GM23338 (cell line): Measurements from ENCODE around the gene C1QTNF8.

ENCODE experiments used
- CREB1 ChIP-seq: fragments of 250-450 bp; sonication (Bioruptor Pico); IDR thresholded peaks from 2 replicates; pipeline ENCODE4 v1.5.0; 2020; ENCODE audit warnings: low read depth, mild to moderate bottlenecking, moderate library complexity
- EZH2 ChIP-seq: fragments of 200-600 bp; sonication (generic); IDR thresholded peaks from one replicate; pipeline ENCODE4 v1.8.0; 2017; ENCODE audit warnings: antibody characterized with exemption, mild to moderate bottlenecking, low read depth; ENCODE audit not compliant: unreplicated experiment
- EZH2phosphoT487 ChIP-seq: fragments of 200-600 bp; sonication (generic); IDR thresholded peaks from one replicate; pipeline ENCODE4 v1.8.1; 2018; ENCODE audit warnings: antibody characterized with exemption; ENCODE audit not compliant: unreplicated experiment
- JUNB ChIP-seq: IDR thresholded peaks from one replicate; pipeline ENCODE4 v1.6.1; 2016; ENCODE audit warnings: antibody characterized with exemption; ENCODE audit not compliant: unreplicated experiment
- NANOG ChIP-seq: IDR thresholded peaks from 2 replicates; pipeline ENCODE4 v1.6.1; 2016; ENCODE audit warnings: antibody characterized with exemption, borderline replicate concordance
- POLR2AphosphoS5 ChIP-seq: IDR thresholded peaks from 2 replicates; pipeline ENCODE4 v1.6.1; 2016; ENCODE audit warnings: antibody characterized with exemption, low read depth
- STAT1 ChIP-seq: IDR thresholded peaks from one replicate; pipeline ENCODE4 v1.6.1; 2016; ENCODE audit warnings: antibody characterized with exemption; ENCODE audit not compliant: unreplicated experiment
- ZNF114 ChIP-seq: fragments of 250-450 bp; sonication (Bioruptor Pico); IDR thresholded peaks from 2 replicates; pipeline ENCODE4 v1.5.0; 2020; ENCODE audit warnings: mild to moderate bottlenecking, moderate library complexity
- TF ChIP-seq, protein P1 (sequence below), 2 experiments: fragments of 200-600 bp in 1 of 2; sonication (generic) in 1 of 2; conservative IDR thresholded peaks; 2 replicates each; pipeline versions ENCODE4 v1.5.1 to v1.6.1; 2016 to 2017; ENCODE audit warnings: antibody characterized with exemption in 2 of 2, low read depth in 2 of 2, mild to moderate bottlenecking in 2 of 2, moderate library complexity in 1 of 2
- TF ChIP-seq, protein P2 (sequence below): IDR thresholded peaks from one replicate; pipeline ENCODE4 v1.6.1; 2018; ENCODE audit warnings: antibody characterized with exemption; ENCODE audit not compliant: unreplicated experiment

DNA sequence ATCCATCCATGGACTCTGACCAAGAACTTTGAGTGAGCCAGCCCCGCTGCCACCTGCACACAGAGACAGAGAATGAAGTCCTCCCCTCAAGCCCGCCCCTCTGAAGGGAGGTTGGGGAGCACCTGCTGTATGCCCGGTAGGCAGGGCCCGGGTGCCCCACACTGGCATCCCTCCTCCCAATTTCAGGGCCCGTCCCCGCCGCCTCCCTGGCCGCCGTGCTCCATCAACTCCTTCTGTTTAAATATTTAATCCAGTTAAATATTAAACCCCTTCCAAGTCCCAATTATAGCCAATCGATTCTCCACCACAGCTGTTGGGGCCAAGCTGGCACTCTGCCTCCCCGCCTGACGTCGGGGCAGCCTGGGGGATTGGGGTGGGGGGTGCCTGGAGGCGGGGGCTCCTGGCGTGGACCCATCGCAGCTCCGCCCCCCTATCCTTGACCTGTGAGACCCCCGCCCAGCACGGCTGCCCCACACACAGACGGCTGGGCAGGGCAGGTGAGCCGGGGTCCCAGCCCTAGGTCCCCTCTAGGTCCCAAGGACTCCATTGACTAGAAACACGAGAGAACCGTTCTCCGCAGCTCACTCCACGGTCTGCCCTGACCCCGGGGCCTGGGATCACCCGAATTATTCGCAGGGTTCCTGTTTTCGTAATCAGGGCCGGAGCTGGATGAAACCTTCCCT is 38.9 kb upstream of the C1QTNF8 start:
- TF ChIP-seq, protein P1, sequence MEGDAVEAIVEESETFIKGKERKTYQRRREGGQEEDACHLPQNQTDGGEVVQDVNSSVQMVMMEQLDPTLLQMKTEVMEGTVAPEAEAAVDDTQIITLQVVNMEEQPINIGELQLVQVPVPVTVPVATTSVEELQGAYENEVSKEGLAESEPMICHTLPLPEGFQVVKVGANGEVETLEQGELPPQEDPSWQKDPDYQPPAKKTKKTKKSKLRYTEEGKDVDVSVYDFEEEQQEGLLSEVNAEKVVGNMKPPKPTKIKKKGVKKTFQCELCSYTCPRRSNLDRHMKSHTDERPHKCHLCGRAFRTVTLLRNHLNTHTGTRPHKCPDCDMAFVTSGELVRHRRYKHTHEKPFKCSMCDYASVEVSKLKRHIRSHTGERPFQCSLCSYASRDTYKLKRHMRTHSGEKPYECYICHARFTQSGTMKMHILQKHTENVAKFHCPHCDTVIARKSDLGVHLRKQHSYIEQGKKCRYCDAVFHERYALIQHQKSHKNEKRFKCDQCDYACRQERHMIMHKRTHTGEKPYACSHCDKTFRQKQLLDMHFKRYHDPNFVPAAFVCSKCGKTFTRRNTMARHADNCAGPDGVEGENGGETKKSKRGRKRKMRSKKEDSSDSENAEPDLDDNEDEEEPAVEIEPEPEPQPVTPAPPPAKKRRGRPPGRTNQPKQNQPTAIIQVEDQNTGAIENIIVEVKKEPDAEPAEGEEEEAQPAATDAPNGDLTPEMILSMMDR (conservative IDR thresholded peaks at IDR 0.05; ENCODE audit: low read depth in 2 of 2) = no peak
- no peak for TF ChIP-seq EZH2
- TF ChIP-seq POLR2AphosphoS5 = no peak
- TF ChIP-seq EZH2phosphoT487 = no peak
- no peak for TF ChIP-seq CREB1 (CRISPR knock-in tag)
- TF ChIP-seq ZNF114 (CRISPR knock-in tag) = no peak
- TF ChIP-seq, protein P2, sequence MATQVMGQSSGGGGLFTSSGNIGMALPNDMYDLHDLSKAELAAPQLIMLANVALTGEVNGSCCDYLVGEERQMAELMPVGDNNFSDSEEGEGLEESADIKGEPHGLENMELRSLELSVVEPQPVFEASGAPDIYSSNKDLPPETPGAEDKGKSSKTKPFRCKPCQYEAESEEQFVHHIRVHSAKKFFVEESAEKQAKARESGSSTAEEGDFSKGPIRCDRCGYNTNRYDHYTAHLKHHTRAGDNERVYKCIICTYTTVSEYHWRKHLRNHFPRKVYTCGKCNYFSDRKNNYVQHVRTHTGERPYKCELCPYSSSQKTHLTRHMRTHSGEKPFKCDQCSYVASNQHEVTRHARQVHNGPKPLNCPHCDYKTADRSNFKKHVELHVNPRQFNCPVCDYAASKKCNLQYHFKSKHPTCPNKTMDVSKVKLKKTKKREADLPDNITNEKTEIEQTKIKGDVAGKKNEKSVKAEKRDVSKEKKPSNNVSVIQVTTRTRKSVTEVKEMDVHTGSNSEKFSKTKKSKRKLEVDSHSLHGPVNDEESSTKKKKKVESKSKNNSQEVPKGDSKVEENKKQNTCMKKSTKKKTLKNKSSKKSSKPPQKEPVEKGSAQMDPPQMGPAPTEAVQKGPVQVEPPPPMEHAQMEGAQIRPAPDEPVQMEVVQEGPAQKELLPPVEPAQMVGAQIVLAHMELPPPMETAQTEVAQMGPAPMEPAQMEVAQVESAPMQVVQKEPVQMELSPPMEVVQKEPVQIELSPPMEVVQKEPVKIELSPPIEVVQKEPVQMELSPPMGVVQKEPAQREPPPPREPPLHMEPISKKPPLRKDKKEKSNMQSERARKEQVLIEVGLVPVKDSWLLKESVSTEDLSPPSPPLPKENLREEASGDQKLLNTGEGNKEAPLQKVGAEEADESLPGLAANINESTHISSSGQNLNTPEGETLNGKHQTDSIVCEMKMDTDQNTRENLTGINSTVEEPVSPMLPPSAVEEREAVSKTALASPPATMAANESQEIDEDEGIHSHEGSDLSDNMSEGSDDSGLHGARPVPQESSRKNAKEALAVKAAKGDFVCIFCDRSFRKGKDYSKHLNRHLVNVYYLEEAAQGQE = no peak
- no peak for TF ChIP-seq STAT1
- no peak for TF ChIP-seq NANOG
- no peak for TF ChIP-seq JUNB
